Cerebellar nuclear complex (tissue), 1 donor: ENCODE measurements around the gene CNPY1.
A peak's percentile ranks its signal among the peaks of the same experiment; 100 is the strongest.

Experiments used
- DNase-seq, 2 experiments: peaks; one replicate each; lab custom pipeline; 2025; lab: John Stamatoyannopoulos, UW

CNPY1 gene

GRCh38 chr7:155511702-155511996 lies 34.7 kb downstream of the CNPY1 start:
- no peak for DNase-seq

- no peak for DNase-seq
These were observed 35.2 kb downstream of the CNPY1 start for GRCh38 chr7:155510975-155511701.

GRCh38 chr7:155509725-155510551 lies 36.4 kb downstream of the CNPY1 start:
- DNase-seq, result peak in 1 of 2 experiments; percentile 25

- DNase-seq, result peak in 1 of 2 experiments; percentile 25
These were observed 37.0 kb downstream of the CNPY1 start for GRCh38 chr7:155509359-155509724.

GRCh38 chr7:155508376-155509358 lies 37.7 kb downstream of the CNPY1 start:
- DNase-seq, result no peak

- DNase-seq, result no peak
These were observed 38.8 kb downstream of the CNPY1 start for GRCh38 chr7:155507576-155507975.

GRCh38 chr7:155506854-155507337 lies 39.5 kb downstream of the CNPY1 start:
- DNase-seq, result peak; percentile 47 to 77

GRCh38 chr7:155505422-155505793 lies 41.0 kb downstream of the CNPY1 start:
- no peak for DNase-seq

GRCh38 chr7:155497149-155497901 lies 49.0 kb downstream of the CNPY1 start:
- DNase-seq, result no peak

- no peak for DNase-seq
These were observed 49.9 kb downstream of the CNPY1 start for GRCh38 chr7:155496267-155497005.

GRCh38 chr7:155495440-155496248 lies 50.7 kb downstream of the CNPY1 start:
- DNase-seq, result no peak

- no peak for DNase-seq
These were observed 51.8 kb downstream of the CNPY1 start for GRCh38 chr7:155494551-155494950.

- no peak for DNase-seq
These were observed 52.4 kb downstream of the CNPY1 start for GRCh38 chr7:155493744-155494538.

- DNase-seq, result no peak
These were observed 54.5 kb downstream of the CNPY1 start for GRCh38 chr7:155491812-155492211.

- DNase-seq, result peak in 1 of 2 experiments; percentile 39
These were observed 55.4 kb downstream of the CNPY1 start for GRCh38 chr7:155490697-155491628.

- DNase-seq, result no peak
These were observed 56.3 kb downstream of the CNPY1 start for GRCh38 chr7:155489862-155490696.
